H9 (cell line): ENCODE results near the gene NCOA6. TPM values are rescaled to one million over a fixed set of nuclear protein-coding genes. Genes with fewer than 3 reads are reported as not detected.

Experiments used
- DNase-seq: peaks from one replicate; pipeline ENCODE4 v3.0.0-alpha.2; 2017
- H2AFZ ChIP-seq: one replicate; pipeline ENCODE4 v1.6.1; 2013; ENCODE audit warnings: mild to moderate bottlenecking, low read length, control low read depth, moderate library complexity
- H2AK5ac ChIP-seq: 2 replicates; pipeline ENCODE4 v1.6.1; 2013; ENCODE audit warnings: low read length, control low read depth, mixed read lengths; ENCODE audit not compliant: insufficient read length
- H2BK120ac ChIP-seq: one replicate; pipeline ENCODE4 v1.6.1; 2013; ENCODE audit warnings: low read depth, mild to moderate bottlenecking, low read length, control low read depth, inconsistent platforms; ENCODE audit not compliant: poor library complexity, severe bottlenecking
- H2BK12ac ChIP-seq: 2 replicates; pipeline ENCODE4 v1.6.1; 2013; ENCODE audit warnings: low read length, control low read depth, mixed read lengths, low read depth; ENCODE audit not compliant: insufficient read length
- H2BK15ac ChIP-seq: 2 replicates; pipeline ENCODE4 v1.6.1; 2013; ENCODE audit warnings: low read depth, low read length, control low read depth
- H2BK20ac ChIP-seq: one replicate; pipeline ENCODE4 v1.6.1; 2013; ENCODE audit warnings: low read depth, mild to moderate bottlenecking, low read length, control low read depth, inconsistent platforms; ENCODE audit not compliant: poor library complexity, severe bottlenecking
- H2BK5ac ChIP-seq: 2 replicates; pipeline ENCODE4 v1.6.1; 2013; ENCODE audit warnings: low read length, control low read depth, mixed read lengths; ENCODE audit not compliant: insufficient read length
- H3K14ac ChIP-seq: 2 replicates; pipeline ENCODE4 v1.6.1; 2013; ENCODE audit warnings: low read length, control low read depth; ENCODE audit not compliant: insufficient read depth
- H3K18ac ChIP-seq: 2 replicates; pipeline ENCODE4 v1.6.1; 2013; ENCODE audit warnings: low read depth, mild to moderate bottlenecking, mixed read lengths, low read length, control low read depth; ENCODE audit not compliant: insufficient read length
- H3K23ac ChIP-seq: 2 replicates; pipeline ENCODE4 v1.6.1; 2013; ENCODE audit warnings: low read length, control low read depth, mixed read lengths, low read depth; ENCODE audit not compliant: insufficient read length
- H3K23me2 ChIP-seq: 2 replicates; pipeline ENCODE4 v1.6.1; 2013; ENCODE audit warnings: low read depth, mild to moderate bottlenecking, mixed read lengths, low read length, control low read depth; ENCODE audit not compliant: insufficient read length, poor library complexity, severe bottlenecking
- H3K27ac ChIP-seq: 2 replicates; pipeline ENCODE4 v1.5.1; 2013; ENCODE audit warnings: low read length, control low read depth, mixed read lengths, low read depth; ENCODE audit not compliant: insufficient read length
- H3K27me3 ChIP-seq: 2 replicates; pipeline ENCODE4 v1.6.1; 2013; ENCODE audit warnings: low read length, control low read depth, inconsistent platforms; ENCODE audit not compliant: insufficient read depth
- H3K4ac ChIP-seq: 2 replicates; pipeline ENCODE4 v1.6.1; 2013; ENCODE audit warnings: low read depth, mild to moderate bottlenecking, control low read depth, inconsistent platforms, low read length, moderate library complexity
- H3K4me1 ChIP-seq: 2 replicates; pipeline ENCODE4 v1.6.1; 2013; ENCODE audit warnings: low read length, control low read depth, inconsistent platforms; ENCODE audit not compliant: insufficient read depth
- H3K4me2 ChIP-seq: 2 replicates; pipeline ENCODE4 v1.6.1; 2013; ENCODE audit warnings: low read length, control low read depth, mixed read lengths; ENCODE audit not compliant: insufficient read length, insufficient read depth
- H3K56ac ChIP-seq: 2 replicates; pipeline ENCODE4 v1.6.1; 2013; ENCODE audit warnings: low read depth, mild to moderate bottlenecking, mixed read lengths, low read length, control low read depth; ENCODE audit not compliant: insufficient read length
- H3K79me1 ChIP-seq: 2 replicates; pipeline ENCODE4 v1.6.1; 2013; ENCODE audit warnings: low read depth, mild to moderate bottlenecking, moderate library complexity, low read length, control low read depth, inconsistent platforms; ENCODE audit not compliant: insufficient read depth, poor library complexity, severe bottlenecking
- H3K79me2 ChIP-seq: 2 replicates; pipeline ENCODE4 v1.6.1; 2013; ENCODE audit warnings: low read length, control low read depth, inconsistent platforms; ENCODE audit not compliant: insufficient read depth
- H3K9ac ChIP-seq: 2 replicates; pipeline ENCODE4 v1.6.1; 2013; ENCODE audit warnings: low read length, control low read depth, mixed read lengths; ENCODE audit not compliant: insufficient read length; ENCODE audit errors: extremely low read depth
- H3K9me3 ChIP-seq: one replicate; pipeline ENCODE4 v1.6.1; 2013; ENCODE audit warnings: low read depth, low read length, inconsistent platforms; ENCODE audit not compliant: control insufficient read depth
- H3T11ph ChIP-seq: one replicate; pipeline ENCODE4 v1.6.1; 2013; ENCODE audit warnings: mild to moderate bottlenecking, low read length, control low read depth, inconsistent platforms
- H4K20me1 ChIP-seq: one replicate; pipeline ENCODE4 v1.6.1; 2013; ENCODE audit not compliant: control insufficient read depth, insufficient read length, insufficient read depth
- H4K5ac ChIP-seq: 2 replicates; pipeline ENCODE4 v1.6.1; 2013; ENCODE audit warnings: low read depth, mild to moderate bottlenecking, mixed read lengths, low read length, control low read depth; ENCODE audit not compliant: insufficient read length
- H4K8ac ChIP-seq: replicated peaks from 2 replicates; pipeline ENCODE4 v1.6.1; 2013; ENCODE audit warnings: low read length, control low read depth, mixed read lengths, low read depth; ENCODE audit not compliant: insufficient read length
- H4K91ac ChIP-seq: 2 replicates; pipeline ENCODE4 v1.6.1; 2013; ENCODE audit warnings: low read depth, mild to moderate bottlenecking, moderate library complexity, mixed read lengths, low read length, control low read depth; ENCODE audit not compliant: insufficient read length
- H3K27ac Mint-ChIP-seq, 3 experiments: 2 replicates in 2 of 3; 3 replicates in 1 of 3; pipeline ENCODE4 v1.8.0; 2020 to 2021; ENCODE audit warnings: mixed read lengths in 3 of 3, mild to moderate bottlenecking in 1 of 3, moderate library complexity in 1 of 3
- H3K27me3 Mint-ChIP-seq: 2 replicates; pipeline ENCODE4 v1.8.0; 2021; ENCODE audit warnings: low read depth, mild to moderate bottlenecking, moderate library complexity, mixed read lengths
- H3K36me3 Mint-ChIP-seq, 3 experiments: 2 replicates in 2 of 3; 3 replicates in 1 of 3; pipeline ENCODE4 v1.8.0; 2020 to 2021; ENCODE audit warnings: low read depth in 3 of 3, mixed read lengths in 3 of 3; ENCODE audit not compliant: insufficient read depth in 1 of 3
- H3K4me1 Mint-ChIP-seq, 2 experiments: 2 replicates each; pipeline ENCODE4 v1.8.0; 2020; ENCODE audit warnings: mixed read lengths in 2 of 2
- H3K4me3 Mint-ChIP-seq, 2 experiments: 2 replicates in 1 of 2; 3 replicates in 1 of 2; pipeline ENCODE4 v1.8.0; 2020 to 2021; ENCODE audit warnings: mild to moderate bottlenecking in 2 of 2, mixed read lengths in 2 of 2, moderate library complexity in 1 of 2
- H3K9me3 Mint-ChIP-seq, 2 experiments: 2 replicates in 1 of 2; 3 replicates in 1 of 2; pipeline ENCODE4 v1.8.0; 2020; ENCODE audit warnings: mild to moderate bottlenecking in 2 of 2, mixed read lengths in 2 of 2, moderate library complexity in 1 of 2
- WGBS: extraction: QIAGEN DNeasy Blood & Tissue Kit; methylation state at CpG from one replicate; pipeline ENCODE4 v1.1.7; 2013; ENCODE audit warnings: missing lambda C conversion rate, low lambda C conversion rate, mixed read lengths; ENCODE audit not compliant: insufficient read length; ENCODE audit errors: extremely low coverage; 5-methylcytosine and 5-hydroxymethylcytosine counted together
- total RNA-seq: library from RNA; stranded (reverse); gene quantifications from 2 replicates; pipeline ENCODE4 v1.2.1, GENCODE V29; 2021
- TF ChIP-seq, protein P1 (sequence below): fragments of 200-600 bp; sonication (generic); conservative IDR thresholded peaks from 3 replicates; pipeline ENCODE4 v1.8.0; 2021; ENCODE audit warnings: antibody characterized with exemption, mild to moderate bottlenecking

Gene NCOA6
- total RNA-seq, 1 experiment from 2014 or later, result 23.9 TPM

DNA sequence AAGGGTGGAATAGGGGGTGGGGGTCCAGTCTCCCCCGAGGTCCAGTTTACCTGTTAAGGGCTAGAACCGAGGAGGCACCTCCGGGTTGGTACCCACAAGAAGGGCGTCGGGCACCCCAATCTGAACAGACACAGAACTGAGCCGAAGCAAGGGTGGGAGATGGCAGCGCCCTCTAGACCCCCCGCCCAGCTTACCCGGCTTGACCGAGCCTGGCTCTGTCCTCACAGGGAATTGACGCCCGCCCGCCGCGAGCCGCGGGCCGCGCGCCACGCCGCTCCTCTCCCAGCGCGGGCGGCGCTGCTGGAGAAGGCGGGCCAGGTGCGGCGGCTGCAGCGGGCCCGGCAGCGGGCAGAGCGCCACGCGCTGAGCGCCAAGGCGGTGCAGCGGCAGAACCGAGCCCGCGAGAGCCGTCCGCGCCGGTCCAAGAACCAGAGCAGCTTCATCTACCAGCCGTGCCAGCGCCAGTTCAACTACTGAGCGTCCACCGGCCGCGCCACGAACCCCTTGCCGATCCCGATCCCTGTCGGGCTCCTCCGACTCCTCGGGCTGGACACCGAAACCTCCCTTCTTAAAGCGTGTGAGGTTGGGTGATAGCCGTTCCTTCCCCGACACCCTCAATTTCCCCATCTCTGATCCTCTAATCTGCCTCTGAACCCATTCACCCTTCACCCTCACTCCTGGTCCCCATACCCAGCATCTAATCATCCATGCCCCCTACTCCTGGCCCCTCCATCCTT, 115.5 kb downstream of the NCOA6 start:
- no peaks in the 10 kb centered on the region for H4K20me1 ChIP-seq
- TF ChIP-seq, protein P1, sequence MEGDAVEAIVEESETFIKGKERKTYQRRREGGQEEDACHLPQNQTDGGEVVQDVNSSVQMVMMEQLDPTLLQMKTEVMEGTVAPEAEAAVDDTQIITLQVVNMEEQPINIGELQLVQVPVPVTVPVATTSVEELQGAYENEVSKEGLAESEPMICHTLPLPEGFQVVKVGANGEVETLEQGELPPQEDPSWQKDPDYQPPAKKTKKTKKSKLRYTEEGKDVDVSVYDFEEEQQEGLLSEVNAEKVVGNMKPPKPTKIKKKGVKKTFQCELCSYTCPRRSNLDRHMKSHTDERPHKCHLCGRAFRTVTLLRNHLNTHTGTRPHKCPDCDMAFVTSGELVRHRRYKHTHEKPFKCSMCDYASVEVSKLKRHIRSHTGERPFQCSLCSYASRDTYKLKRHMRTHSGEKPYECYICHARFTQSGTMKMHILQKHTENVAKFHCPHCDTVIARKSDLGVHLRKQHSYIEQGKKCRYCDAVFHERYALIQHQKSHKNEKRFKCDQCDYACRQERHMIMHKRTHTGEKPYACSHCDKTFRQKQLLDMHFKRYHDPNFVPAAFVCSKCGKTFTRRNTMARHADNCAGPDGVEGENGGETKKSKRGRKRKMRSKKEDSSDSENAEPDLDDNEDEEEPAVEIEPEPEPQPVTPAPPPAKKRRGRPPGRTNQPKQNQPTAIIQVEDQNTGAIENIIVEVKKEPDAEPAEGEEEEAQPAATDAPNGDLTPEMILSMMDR, result peak; percentile 58; the same call in 2 of the 3 replicates
- H3K4ac ChIP-seq, result no peak overlapping the region
- H2BK15ac ChIP-seq, result no peak overlapping the region
- no peak overlapping the region for H4K5ac ChIP-seq
- H3K9me3 Mint-ChIP-seq, result no peaks in the 10 kb centered on the region
- WGBS, result no CpG with 5 or more reads among the region's 61 CpGs
- peak overlapping the region; percentile 62 for H3K4me2 ChIP-seq
- H4K8ac ChIP-seq, result no peak overlapping the region
- no peak overlapping the region for H3K56ac ChIP-seq
- H3K79me2 ChIP-seq, result no peaks in the 10 kb centered on the region
- H3K4me3 Mint-ChIP-seq, result peak overlapping the region; percentile 79 to 88
- peaks cover 15% of the 10 kb centered on the region for H3K23me2 ChIP-seq
- peak; percentile 76 for DNase-seq
- H3K9ac ChIP-seq, result no peak overlapping the region
- H3K27me3 Mint-ChIP-seq, result peaks cover 49% of the 10 kb centered on the region
- H2BK120ac ChIP-seq, result no peak overlapping the region
- no peak overlapping the region for H3K18ac ChIP-seq
- H3K27me3 ChIP-seq, result peaks cover 9% of the 10 kb centered on the region; the same call in 1 of the 2 replicates
- H2BK20ac ChIP-seq, result no peak overlapping the region
- H3K27ac Mint-ChIP-seq, result no peak overlapping the region
- no peak overlapping the region for H2BK12ac ChIP-seq
- no peaks in the 10 kb centered on the region for H3K79me1 ChIP-seq
- H2AK5ac ChIP-seq, result no peak overlapping the region
- H3K14ac ChIP-seq, result peak overlapping the region; percentile 37
- no peak overlapping the region for H2BK5ac ChIP-seq
- H3K27ac ChIP-seq, result no peak overlapping the region
- peaks cover 0 to 14% (median 0%) of the 10 kb centered on the region in 3 experiments; a peak in 2 of 7 replicates for H3K36me3 Mint-ChIP-seq
- H3K4me1 Mint-ChIP-seq, result peaks cover 19 to 24% of the 10 kb centered on the region in 2 experiments
- H3T11ph ChIP-seq, result no peak overlapping the region
- no peaks in the 10 kb centered on the region for H3K4me1 ChIP-seq
- no peak overlapping the region for H4K91ac ChIP-seq
- no peak overlapping the region for H3K23ac ChIP-seq
- H3K9me3 ChIP-seq, result no peaks in the 10 kb centered on the region
- no peak overlapping the region for H2AFZ ChIP-seq
